ENCODE measurements around the gene RPL13.

The RPL13 gene

DNA sequence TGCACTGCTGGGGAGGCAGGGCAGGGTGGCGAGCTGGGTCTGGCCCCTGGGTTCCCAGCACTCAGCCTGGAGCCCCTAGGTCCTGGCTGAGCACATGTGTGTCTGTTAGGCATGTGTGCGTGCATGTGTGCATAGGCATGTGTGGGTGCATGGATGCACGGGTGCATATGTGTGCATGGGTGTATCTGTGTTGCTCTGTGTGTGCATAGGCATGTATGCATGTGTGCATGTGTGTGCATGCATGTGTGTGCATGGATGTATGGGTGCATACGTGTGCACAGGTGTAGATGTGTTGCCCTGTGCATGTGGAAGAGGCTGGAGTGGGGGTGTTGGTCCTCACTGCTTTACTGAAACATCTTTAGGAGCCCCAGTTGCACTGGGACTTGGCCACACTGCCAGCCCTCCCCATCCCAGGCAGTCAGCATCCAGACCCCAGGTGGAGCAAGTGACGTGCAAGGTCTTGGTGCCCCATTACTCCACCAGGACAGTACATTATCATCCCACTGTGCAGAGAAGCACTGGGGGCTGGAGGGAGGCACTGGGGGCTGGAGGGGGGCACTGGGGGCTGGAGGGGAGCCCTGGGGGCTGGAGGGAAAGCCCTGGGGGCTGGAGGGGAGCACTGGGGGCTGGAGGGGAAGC, 42.6 kb downstream of the RPL13 start:
- no peak for TF ChIP-seq CTCF (IDR thresholded peaks at IDR 0.05; ENCODE audit: low read depth, low read length)
- H3K4me3 ChIP-seq (ENCODE audit: low read depth, low read length), result no peak overlapping the region

GRCh38 chr16:89604764-89605163, 44.3 kb downstream of the RPL13 start:
- DNase-seq, result no peak
- Histone ChIP-seq H3K27ac (no peak overlapping the region), H3K36me3 (no peaks in the 10 kb centered on the region), H3K9me3 (ENCODE audit: severe bottlenecking) (no peaks in the 10 kb centered on the region), H3K4me3 (ENCODE audit: low read depth, low read length) (no peak overlapping the region), H3K27me3 (ENCODE audit: insufficient read depth, low read depth, severe bottlenecking) (no peaks in the 10 kb centered on the region)
- no peak for TF ChIP-seq CTCF (IDR thresholded peaks at IDR 0.05; ENCODE audit: low read depth, low read length)

More for the DNA sequence above, 42.6 kb downstream of the RPL13 start:
- Histone ChIP-seq H3K27ac (no peak overlapping the region), H3K9me3 (ENCODE audit: severe bottlenecking) (no peaks in the 10 kb centered on the region), H3K36me3 (no peaks in the 10 kb centered on the region), H3K27me3 (ENCODE audit: insufficient read depth, low read depth, severe bottlenecking) (no peaks in the 10 kb centered on the region)
- DNase-seq, result no peak

- TF ChIP-seq CTCF (IDR thresholded peaks at IDR 0.05; ENCODE audit: low read depth, low read length), result no peak
- Histone ChIP-seq H3K4me3 (ENCODE audit: low read depth, low read length) (no peak overlapping the region), H3K27me3 (ENCODE audit: insufficient read depth, low read depth, severe bottlenecking) (no peaks in the 10 kb centered on the region), H3K9me3 (ENCODE audit: severe bottlenecking) (no peaks in the 10 kb centered on the region), H3K27ac (peak overlapping the region; percentile 24; the same call in 1 of the 2 replicates), H3K36me3 (no peaks in the 10 kb centered on the region)
- no peak for DNase-seq
Measured at GRCh38 chr16:89605186-89605970, 44.9 kb downstream of the RPL13 start.

DNA sequence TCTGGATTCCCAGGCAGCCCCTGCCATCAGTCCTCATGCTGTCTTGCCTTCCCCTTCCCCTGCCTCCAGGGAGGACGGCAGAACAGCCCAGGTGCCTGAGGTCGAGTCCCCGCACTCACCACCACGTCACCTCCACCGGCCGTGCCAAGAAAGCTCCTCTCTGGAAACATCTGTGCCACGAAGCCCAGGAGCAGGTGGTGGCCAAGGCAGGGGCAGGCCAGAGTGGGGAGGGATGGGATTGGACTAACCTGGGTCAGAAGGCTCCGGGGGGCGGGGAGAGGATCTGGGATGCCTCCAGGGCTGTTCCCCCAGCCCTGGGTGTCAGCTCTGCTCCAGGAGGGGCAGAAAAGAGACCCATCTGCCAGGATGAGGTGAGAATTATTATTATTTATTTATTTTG, 45.5 kb downstream of the RPL13 start:
- no peaks in the 10 kb centered on the region for H3K36me3 ChIP-seq
- H3K27ac ChIP-seq, result peak overlapping the region; percentile 24; the same call in 1 of the 2 replicates
- H3K4me3 ChIP-seq (ENCODE audit: low read depth, low read length), result no peak overlapping the region
- no peaks in the 10 kb centered on the region for H3K27me3 ChIP-seq (ENCODE audit: insufficient read depth, low read depth, severe bottlenecking)
- TF ChIP-seq CTCF (IDR thresholded peaks at IDR 0.05; ENCODE audit: low read depth, low read length), result no peak
- H3K9me3 ChIP-seq (ENCODE audit: severe bottlenecking), result no peaks in the 10 kb centered on the region
- peak; percentile 51 for DNase-seq

DNA sequence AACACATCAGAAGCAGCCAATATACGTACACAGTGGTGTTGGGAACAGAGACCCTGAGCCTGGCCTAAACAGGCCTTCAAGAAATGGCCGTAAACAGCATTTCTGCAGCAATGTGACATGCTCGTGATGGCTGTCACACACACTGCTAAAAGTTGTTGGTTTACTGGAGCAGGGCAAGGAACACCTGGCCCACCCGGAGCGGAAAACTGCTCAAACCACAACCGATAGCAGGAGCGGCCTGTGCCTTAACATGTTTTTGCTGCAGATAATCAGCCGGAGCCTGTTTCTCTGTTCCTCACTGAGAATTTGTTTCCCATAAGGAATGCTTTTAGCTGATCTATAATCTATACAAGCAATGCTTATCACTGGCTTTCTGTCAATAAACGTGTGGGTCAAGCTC, 47.0 kb downstream of the RPL13 start:
- no peak for DNase-seq
- H3K27ac ChIP-seq, result no peak overlapping the region
- no peak overlapping the region for H3K4me3 ChIP-seq (ENCODE audit: low read depth, low read length)
- H3K27me3 ChIP-seq (ENCODE audit: insufficient read depth, low read depth, severe bottlenecking), result no peaks in the 10 kb centered on the region
- no peaks in the 10 kb centered on the region for H3K36me3 ChIP-seq
- H3K9me3 ChIP-seq (ENCODE audit: severe bottlenecking), result no peaks in the 10 kb centered on the region
- no peak for TF ChIP-seq CTCF (IDR thresholded peaks at IDR 0.05; ENCODE audit: low read depth, low read length)
